ENCODE results near the gene GHRH. TPM values are rescaled to one million over a fixed set of nuclear protein-coding genes. Genes with fewer than 3 reads are reported as not detected.

The GHRH gene
- total and polyA plus RNA-seq, 4 donors = not detected

- TF ChIP-seq, protein P1, sequence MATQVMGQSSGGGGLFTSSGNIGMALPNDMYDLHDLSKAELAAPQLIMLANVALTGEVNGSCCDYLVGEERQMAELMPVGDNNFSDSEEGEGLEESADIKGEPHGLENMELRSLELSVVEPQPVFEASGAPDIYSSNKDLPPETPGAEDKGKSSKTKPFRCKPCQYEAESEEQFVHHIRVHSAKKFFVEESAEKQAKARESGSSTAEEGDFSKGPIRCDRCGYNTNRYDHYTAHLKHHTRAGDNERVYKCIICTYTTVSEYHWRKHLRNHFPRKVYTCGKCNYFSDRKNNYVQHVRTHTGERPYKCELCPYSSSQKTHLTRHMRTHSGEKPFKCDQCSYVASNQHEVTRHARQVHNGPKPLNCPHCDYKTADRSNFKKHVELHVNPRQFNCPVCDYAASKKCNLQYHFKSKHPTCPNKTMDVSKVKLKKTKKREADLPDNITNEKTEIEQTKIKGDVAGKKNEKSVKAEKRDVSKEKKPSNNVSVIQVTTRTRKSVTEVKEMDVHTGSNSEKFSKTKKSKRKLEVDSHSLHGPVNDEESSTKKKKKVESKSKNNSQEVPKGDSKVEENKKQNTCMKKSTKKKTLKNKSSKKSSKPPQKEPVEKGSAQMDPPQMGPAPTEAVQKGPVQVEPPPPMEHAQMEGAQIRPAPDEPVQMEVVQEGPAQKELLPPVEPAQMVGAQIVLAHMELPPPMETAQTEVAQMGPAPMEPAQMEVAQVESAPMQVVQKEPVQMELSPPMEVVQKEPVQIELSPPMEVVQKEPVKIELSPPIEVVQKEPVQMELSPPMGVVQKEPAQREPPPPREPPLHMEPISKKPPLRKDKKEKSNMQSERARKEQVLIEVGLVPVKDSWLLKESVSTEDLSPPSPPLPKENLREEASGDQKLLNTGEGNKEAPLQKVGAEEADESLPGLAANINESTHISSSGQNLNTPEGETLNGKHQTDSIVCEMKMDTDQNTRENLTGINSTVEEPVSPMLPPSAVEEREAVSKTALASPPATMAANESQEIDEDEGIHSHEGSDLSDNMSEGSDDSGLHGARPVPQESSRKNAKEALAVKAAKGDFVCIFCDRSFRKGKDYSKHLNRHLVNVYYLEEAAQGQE (IDR thresholded peaks at IDR 0.05) = no peak
- no peak for TF ChIP-seq EGR1 (IDR thresholded peaks at IDR 0.05; ENCODE audit: low read depth in 2 of 2)
- no peak for TF ChIP-seq NR2F2 (IDR thresholded peaks at IDR 0.05)
- no peak for TF ChIP-seq FOXA1 (IDR thresholded peaks at IDR 0.05)
- no peak for TF ChIP-seq HNF4A (conservative IDR thresholded peaks at IDR 0.05)
- no peak for TF ChIP-seq YY1 (IDR thresholded peaks at IDR 0.05)
- TF ChIP-seq RAD21 (IDR thresholded peaks at IDR 0.05) = no peak
- TF ChIP-seq HNF4G (IDR thresholded peaks at IDR 0.05) = no peak
- TF ChIP-seq SP1 (IDR thresholded peaks at IDR 0.05) = no peak
- no peak for TF ChIP-seq RXRA (IDR thresholded peaks at IDR 0.05)
- no peak for TF ChIP-seq FOXA2 (IDR thresholded peaks at IDR 0.05)
- no peak for TF ChIP-seq TAF1 (conservative IDR thresholded peaks at IDR 0.05)
Observed at GRCh38 chr20:37270576-37271420, 9.2 kb upstream of the GHRH start (continued).

DNA sequence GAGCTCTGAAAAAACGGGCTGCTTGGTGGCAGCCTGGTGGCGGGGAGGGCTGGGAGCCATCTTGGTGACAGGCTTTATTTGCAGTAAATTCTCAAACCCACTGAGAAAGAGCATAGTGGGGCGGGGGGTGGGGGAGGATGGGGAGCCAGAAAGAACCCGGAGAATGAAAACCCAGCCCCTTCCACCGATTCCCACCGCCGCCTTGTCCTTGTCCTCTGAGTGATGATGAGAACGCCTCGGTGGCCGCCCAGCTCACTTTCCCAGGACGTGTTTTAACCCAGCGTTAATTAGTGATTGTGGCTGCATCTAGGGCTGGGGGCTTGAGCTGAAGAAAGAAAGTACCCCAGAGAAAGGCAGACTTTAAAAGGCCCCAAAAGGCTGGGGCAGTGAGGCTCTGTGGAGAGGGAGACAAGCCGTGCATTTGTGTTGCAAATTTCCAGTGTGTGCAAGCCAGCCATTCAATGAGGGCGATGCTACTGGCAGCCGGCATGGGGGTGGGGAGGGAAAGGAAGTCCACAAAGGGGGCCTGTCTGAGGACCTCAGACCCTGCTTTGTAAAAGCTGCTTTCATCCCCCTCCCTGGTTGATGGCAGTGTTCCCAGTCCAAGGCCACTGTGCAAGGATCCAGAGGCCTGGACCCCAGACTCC lies 6.2 kb upstream of the GHRH start:
- no peaks in the 10 kb centered on the region for H3K36me3 ChIP-seq (ENCODE audit: control insufficient read depth in 4 of 4, insufficient read depth in 3 of 4, low read depth in 1 of 4, low read length in 3 of 4)
- H3K27ac ChIP-seq (ENCODE audit: low read depth in 1 of 2, low read length in 2 of 2) = no peak overlapping the region
- H3K4me3 ChIP-seq (ENCODE audit: low read depth in 1 of 3, low read length in 3 of 3) = no peak overlapping the region
- TF ChIP-seq MAX (IDR thresholded peaks at IDR 0.05) = no peak
- no peak for TF ChIP-seq TAF1 (conservative IDR thresholded peaks at IDR 0.05)
- TF ChIP-seq FOXA2 (IDR thresholded peaks at IDR 0.05) = no peak
- TF ChIP-seq RXRA (IDR thresholded peaks at IDR 0.05) = no peak
- TF ChIP-seq, protein P2, sequence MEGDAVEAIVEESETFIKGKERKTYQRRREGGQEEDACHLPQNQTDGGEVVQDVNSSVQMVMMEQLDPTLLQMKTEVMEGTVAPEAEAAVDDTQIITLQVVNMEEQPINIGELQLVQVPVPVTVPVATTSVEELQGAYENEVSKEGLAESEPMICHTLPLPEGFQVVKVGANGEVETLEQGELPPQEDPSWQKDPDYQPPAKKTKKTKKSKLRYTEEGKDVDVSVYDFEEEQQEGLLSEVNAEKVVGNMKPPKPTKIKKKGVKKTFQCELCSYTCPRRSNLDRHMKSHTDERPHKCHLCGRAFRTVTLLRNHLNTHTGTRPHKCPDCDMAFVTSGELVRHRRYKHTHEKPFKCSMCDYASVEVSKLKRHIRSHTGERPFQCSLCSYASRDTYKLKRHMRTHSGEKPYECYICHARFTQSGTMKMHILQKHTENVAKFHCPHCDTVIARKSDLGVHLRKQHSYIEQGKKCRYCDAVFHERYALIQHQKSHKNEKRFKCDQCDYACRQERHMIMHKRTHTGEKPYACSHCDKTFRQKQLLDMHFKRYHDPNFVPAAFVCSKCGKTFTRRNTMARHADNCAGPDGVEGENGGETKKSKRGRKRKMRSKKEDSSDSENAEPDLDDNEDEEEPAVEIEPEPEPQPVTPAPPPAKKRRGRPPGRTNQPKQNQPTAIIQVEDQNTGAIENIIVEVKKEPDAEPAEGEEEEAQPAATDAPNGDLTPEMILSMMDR (IDR thresholded peaks at IDR 0.05; ENCODE audit: low read depth, low read length, missing input control) = no peak
- TF ChIP-seq, protein P1 (IDR thresholded peaks at IDR 0.05) = no peak
- TF ChIP-seq NR2F2 (IDR thresholded peaks at IDR 0.05) = no peak
- no peak for TF ChIP-seq FOXA1 (IDR thresholded peaks at IDR 0.05)
- no peak for TF ChIP-seq HNF4G (IDR thresholded peaks at IDR 0.05)
- no peak for TF ChIP-seq YY1 (IDR thresholded peaks at IDR 0.05)
- no peak for TF ChIP-seq RAD21 (IDR thresholded peaks at IDR 0.05)
- no peaks in the 10 kb centered on the region for H3K27me3 ChIP-seq (ENCODE audit: control insufficient read depth in 4 of 4, insufficient read depth in 4 of 4, low read length in 3 of 4)
- no peak for DNase-seq (ENCODE audit: low spot score)
- WGBS = 82% methylated on average over 15 of the region's 15 CpGs
- no peaks in the 10 kb centered on the region for H3K9me3 ChIP-seq (ENCODE audit: control insufficient read depth in 4 of 4, low read length in 3 of 4)
- no peak overlapping the region for H3K9ac ChIP-seq (ENCODE audit: low read depth in 1 of 2, low read length in 2 of 2)
- peaks cover 0 to 1% (median 0%) of the 10 kb centered on the region in 4 donors for H3K4me1 ChIP-seq (ENCODE audit: control insufficient read depth in 4 of 4, insufficient read depth in 4 of 4, low read length in 3 of 4)

Data from liver (tissue), 9 donors.